C1 segment of cervical spinal cord (tissue), 14 donors: ENCODE data around the gene ZNF48.
A peak's percentile ranks its signal among the peaks of the same experiment; 100 is the strongest.

Experiments
- DNase-seq, 14 donors: peaks; one replicate each; lab custom pipeline; 2025; lab: John Stamatoyannopoulos, UW

The ZNF48 gene

DNA sequence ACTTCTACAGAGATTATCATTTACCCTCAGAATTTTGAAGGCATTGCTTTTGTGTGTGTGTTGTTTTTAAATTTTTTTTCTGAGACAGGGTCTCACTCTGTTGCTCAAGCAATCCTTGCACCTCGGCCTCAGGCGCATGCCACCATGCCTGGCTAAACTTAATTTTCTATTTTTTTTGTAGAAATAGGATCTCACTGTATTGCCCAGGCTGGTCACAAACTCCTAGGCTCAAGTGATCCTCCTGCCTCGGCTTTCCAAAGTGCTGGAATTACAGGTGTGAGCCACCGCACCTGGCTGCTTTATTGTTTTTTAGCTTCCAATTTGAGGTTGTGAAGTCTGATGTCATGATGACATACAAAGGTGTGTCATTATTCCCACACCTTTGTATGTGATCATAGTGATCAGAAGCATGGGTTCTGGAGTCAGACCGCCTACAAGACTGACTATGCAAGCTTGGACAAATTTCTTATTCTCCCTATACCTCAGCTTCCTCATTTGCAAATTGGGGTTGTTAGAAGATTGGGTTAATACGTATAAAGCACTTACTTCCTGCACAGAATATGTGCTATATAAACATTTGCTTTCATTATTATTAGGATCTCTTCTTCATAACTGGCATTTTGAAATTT is 44.6 kb downstream of the ZNF48 start:
- DNase-seq, result no peak

DNA sequence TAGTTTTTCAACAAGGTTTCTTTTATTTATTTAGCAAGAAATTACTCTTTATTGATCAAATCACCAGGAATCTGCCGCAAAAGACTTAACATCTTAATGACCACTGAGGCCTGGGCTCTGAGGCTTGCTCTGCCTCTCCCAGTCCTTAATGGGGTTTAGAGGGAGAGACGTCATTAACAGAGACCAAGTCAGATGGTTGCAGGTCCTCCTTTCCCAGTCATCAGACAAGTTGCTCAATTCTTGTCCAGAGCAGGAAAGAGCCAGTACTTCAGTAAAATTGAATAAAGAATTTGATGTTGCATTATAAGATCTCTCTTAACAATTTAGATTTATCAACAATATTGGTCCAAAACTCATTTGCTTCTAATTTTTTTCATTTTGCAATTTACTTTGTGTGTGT is 48.4 kb downstream of the ZNF48 start:
- DNase-seq, result no peak

DNA sequence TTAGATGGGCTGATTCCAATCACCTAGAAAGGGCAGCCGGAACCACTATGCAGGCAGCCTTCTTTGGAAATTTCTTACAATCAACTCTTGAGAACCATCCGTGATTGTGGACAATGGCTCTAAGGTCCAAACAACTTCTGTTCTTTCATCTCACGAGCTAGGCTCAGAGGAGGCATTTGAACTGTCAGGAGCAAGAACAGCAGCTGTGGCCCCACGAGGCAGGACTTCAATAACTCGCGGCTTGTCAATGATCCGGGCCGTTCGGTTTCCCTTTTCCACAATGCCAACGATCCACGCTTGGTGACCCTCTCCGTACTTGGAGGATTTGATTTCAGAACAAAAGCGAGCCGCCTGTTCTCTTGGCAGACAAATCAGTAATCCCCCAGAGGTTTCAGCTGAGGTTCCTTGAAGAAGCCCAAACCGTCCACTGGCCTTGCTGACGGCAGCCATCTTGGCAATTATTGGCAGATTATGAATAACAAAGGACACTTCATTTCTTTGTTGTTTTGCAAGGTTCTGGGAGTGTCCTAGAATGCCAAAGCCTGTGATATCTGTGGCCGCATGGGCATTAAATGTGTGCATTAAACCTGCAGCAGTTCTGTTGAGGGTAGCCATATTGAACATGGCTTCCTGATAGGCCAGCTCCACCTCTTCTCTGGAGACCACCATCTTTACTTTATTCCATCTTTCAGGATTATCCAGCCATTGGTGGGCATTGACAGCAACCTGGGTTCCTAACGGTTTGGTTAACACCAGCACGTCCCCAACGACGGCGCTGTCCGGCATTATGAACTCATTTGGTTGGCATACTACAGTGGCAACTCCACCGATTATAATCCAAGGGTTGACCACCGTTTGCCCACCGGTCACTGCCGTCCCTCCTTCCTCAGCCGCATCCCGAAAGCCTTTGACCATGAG is 49.3 kb downstream of the ZNF48 start:
- no peak for DNase-seq

DNA sequence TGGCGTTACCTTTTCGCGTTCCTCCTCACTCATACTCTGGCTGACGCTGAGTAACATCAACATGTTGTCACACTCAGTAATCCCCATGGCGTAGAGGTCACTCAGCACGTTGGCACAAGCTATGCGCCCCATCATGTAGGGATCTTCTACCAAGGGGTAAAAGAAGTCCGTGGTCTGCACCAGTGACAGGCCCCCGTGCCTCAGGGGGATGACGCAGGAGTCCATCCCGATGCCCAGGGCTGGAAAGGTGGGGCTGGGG is 49.9 kb downstream of the ZNF48 start:
- no peak for DNase-seq

DNA sequence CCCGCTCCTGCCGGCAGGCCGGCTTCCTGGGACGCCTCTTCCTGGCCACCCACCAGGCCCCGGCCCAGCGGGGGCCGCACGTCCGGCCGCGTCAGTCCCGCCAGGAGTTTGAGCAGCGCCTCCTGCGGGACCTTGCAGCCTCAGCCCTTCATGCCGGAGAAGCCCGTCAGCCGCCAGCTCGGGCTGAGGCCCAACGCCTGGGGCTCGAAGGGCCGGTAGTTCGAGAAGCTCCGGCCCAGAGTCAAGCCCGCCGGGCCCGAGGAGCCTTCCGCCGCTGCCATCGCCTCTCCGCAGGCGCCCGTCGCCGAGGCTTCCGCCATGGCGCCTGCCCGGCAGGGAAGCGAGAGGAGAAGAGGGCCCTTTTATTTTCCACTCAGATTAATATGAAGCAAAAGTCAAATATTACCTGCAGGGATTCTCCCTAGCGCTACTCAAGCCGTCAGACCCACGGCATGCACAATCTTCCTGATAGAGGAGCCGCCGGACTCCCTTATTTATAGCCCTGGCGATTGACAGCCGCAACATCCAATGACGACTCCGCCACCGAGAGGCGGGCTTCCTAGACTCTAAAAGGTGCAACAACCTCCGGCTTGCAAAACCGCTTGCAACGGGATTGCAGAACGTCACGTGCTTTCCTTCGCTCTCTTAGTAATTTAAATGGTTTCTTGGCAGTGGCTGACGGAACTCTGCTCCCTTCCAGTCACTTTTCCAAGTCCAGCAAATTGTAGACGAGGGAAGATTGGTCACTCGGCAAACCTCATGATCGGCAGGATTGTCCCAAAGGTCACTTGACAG is 50.4 kb downstream of the ZNF48 start, which contains the start of gene SEPHS2:
SEPHS2 (minus strand) TSS at position 467 of the 795 bp plus-strand sequence; CDS start at position 320, 147 bp downstream.
- DNase-seq, result peak; percentile 16 to 95 (median 88)

DNA sequence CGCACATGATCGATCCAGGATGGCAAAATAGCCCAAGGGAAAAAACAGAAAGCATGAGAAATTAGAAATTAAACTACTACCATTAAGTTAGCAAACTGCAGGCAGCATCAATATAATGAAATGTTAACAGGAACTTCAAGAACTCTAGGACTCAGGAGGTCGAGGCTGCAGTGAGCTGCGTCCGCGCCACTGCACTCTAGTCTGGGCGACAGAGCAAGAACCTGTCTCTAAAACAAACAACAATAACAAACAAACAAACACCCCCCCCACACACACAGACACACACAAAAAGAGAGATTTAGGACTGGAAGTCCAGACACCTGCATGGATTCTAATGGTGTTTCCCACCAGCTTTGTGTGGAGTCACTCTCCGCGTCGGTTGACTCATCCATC is 51.0 kb downstream of the ZNF48 start:
- DNase-seq, result no peak

DNA sequence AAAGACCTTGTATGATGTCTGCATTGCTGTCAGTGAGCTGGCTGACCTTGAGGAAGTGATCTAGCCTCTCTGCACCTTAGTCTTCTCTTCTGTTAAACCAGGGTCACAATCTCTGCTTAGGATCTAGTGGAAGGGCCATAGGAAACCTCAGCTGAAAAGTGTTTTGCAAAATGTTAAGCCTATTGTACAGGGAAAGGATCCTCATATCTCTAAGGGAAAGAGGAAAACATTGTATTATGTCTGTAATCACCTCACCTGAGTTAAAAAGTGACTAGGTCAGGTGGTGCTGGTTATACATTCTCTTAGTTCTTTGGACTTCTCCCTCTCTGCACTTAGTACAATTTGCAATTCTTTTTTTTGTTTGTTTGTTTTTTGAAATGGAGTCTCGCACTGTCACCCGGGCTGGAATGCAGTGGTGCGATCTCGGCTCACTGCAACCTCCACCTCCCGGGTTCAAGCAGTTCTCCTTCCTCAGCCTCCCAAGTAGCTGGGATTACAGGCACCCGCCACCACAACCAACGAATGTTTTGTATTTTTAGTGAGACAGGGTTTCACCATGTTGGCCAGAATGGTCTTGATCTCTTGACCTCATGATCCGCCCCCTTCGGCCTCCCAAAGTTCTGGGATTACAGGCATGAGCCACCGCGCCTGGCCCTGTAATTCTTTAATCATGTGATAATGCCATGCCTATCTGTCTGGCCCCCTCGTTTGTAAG is 52.4 kb downstream of the ZNF48 start:
- DNase-seq, result no peak

DNA sequence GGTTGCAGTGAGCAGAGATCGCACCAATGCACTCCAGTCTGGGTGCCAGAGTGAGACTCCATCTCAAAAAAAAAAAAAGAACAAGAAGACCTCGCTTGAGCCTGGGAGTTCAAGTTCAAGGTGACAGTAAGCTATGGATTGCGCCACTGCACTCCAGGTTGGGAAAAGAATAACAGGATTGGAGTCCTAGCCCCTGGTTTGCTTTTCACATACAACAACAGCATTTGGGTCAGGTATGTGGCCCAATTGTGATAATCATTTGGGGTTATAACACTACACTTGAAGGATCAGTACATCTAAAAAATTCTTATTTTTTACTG is 53.9 kb downstream of the ZNF48 start:
- no peak for DNase-seq
